GM12801 (cell line): Measurements from ENCODE around the gene KRTAP5-3.

Experiments
- TF ChIP-seq, protein P1 (sequence below): IDR thresholded peaks from one replicate; pipeline ENCODE4 v1.5.1; 2011; ENCODE audit warnings: control low read depth; ENCODE audit not compliant: insufficient read length; ENCODE audit errors: extremely low read depth

Gene KRTAP5-3

DNA sequence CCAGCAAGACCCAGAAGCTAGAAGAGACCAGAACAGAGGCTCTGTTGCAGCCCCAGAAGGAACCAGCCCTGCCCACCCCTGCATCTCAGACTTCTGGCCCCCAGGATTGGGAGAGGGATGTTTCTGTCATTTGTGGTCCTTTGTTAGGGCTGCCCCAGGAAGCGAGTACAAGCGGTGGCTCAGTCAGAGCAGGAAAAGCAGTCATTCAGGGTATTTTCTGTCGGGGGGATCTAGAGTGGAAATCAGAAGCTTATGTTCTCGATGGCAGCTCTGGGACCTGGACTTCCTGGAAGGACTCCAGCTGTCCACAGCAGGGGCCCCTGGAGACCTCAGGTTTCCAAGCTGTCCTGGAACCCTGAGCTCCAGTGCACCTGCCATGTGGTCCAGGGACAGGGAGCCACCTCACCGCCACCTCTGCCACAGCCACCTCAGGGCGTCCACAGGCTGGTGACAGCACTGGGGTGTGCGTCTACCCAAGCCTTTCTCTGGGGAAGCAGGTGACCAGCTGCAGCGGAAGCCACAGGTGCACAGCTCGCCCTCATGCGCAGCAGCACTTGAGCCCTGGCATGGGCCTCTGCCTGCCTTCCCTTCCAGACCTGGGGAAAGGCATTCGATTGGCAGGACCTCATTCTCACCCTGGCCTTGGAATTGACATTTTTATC lies 23.9 kb upstream of the KRTAP5-3 start:
- TF ChIP-seq, protein P1, sequence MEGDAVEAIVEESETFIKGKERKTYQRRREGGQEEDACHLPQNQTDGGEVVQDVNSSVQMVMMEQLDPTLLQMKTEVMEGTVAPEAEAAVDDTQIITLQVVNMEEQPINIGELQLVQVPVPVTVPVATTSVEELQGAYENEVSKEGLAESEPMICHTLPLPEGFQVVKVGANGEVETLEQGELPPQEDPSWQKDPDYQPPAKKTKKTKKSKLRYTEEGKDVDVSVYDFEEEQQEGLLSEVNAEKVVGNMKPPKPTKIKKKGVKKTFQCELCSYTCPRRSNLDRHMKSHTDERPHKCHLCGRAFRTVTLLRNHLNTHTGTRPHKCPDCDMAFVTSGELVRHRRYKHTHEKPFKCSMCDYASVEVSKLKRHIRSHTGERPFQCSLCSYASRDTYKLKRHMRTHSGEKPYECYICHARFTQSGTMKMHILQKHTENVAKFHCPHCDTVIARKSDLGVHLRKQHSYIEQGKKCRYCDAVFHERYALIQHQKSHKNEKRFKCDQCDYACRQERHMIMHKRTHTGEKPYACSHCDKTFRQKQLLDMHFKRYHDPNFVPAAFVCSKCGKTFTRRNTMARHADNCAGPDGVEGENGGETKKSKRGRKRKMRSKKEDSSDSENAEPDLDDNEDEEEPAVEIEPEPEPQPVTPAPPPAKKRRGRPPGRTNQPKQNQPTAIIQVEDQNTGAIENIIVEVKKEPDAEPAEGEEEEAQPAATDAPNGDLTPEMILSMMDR = no peak

DNA sequence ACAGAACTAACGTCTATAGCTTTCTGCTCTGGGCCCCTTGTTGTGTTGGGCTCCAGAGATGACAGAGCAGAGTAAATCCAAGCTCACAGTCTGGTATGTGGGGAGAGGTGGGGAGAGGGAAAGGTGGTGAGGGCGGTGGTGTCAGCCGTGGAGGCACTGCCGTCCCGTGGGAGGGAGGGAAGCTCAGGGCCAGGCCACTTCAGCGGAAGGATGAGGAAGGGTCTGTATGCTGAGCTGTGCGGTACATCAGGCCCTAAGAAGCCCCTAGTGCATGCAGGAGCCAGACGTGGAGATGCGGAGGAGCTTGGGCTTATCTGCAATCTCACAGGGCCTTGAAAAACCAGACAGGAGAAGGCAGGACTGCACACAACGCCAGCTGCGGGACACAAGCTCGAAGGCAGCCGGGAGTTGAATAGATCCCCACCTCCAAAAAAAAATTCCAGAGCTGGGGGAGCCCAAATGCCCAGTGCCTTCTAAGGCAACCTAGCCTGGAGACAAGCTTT lies 22.9 kb upstream of the KRTAP5-3 start:
- TF ChIP-seq, protein P1 = no peak

DNA sequence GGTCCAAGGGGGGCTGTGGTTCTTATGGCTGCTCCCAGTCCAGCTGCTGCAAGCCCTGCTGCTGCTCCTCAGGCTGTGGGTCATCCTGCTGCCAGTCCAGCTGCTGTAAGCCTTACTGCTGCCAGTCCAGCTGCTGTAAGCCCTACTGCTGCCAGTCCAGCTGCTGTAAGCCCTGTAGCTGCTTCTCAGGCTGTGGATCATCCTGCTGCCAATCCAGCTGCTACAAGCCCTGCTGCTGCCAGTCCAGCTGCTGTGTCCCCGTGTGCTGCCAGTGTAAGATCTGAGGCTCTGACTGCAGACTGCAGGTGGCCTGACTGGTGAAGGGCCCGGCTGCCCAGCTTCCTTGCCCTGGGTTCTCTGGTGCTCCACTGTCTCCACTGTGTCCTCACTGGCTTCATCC lies 22.0 kb upstream of the KRTAP5-3 start:
- TF ChIP-seq, protein P1 = no peak

DNA sequence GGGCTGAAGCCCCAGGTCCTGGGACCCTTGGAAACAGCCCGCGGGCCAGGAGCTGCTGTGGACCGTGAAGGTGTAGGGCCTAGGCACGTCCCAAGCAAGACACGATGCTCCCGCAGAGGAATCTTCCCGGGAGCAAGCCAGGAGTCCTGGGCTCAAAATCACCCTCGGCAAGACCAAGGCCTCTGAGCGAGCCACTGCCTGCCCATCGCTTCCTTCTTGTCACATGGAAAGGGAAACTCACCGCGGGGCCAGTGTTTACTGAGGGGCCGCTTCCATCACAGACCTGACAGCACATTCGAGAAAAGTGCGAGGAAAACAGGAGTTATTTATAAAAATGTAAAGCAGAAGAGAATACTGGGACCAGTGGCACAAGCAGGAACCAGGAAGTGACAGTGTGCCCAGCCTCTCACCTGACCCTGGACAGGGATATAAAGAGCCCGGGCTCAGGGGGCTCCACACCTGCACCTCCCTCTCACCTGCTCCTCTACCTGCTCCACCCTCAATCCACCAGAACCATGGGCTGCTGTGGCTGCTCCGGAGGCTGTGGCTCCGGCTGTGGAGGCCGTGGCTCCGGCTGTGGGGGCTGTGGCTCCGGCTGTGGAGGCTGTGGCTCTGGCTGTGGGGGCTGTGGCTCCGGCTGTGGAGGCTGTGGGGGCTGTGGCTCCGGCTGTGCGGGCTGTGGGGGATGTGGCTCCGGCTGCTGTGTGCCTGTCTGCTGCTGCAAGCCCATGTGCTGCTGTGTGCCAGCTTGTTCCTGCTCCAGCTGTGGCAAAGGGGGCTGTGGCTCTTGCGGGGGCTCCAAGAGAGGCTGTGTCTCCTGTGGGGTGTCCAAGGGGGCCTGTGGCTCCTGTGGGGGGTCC lies 21.3 kb upstream of the KRTAP5-3 start, which contains the start of gene KRTAP5-5:
Gene KRTAP5-5, plus strand, starts transcription at position 450 of the 860 bp plus-strand sequence. Its CDS starts 66 bp downstream, at position 516.
- TF ChIP-seq, protein P1 = no peak

DNA sequence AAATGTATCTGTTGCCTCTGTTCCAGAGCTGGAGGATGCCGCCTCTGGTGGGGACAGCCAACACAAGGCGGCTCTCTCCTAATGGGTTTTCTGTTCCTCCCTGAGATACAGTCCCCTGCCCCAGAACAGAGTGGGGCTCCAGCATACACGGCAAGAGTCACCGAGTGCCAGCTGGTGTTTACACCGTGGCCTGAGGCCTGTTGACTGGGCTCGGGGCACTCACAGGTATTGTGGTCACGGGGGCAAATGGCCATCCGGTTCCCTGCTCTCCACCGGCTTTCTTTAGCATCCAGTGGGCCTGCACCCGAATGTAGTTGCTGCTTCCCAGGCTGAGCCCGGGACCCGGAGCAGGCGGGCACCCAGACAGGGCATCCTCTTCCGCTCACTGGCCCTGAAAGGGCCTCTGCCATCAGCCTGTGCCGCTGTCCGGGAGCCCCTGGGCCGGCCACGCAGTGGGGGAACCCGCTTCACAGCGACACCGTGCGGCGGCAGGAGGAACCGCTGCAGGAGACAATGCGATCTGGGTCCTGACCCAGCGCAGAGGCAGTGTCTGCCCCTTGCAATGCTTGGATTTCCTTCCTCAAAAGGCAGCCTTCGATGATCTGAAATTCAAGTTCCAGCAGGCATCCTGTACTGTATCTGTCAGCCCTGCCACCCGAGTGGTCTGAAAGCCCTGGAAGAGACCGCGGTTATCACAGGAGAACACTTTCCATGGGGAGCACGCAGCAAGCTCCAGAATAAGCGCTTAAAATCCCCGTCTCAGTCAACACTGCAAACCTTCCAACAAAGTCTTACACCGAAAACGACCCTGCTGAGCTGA lies 20.5 kb upstream of the KRTAP5-3 start:
- TF ChIP-seq, protein P1 = peak; percentile 35

DNA sequence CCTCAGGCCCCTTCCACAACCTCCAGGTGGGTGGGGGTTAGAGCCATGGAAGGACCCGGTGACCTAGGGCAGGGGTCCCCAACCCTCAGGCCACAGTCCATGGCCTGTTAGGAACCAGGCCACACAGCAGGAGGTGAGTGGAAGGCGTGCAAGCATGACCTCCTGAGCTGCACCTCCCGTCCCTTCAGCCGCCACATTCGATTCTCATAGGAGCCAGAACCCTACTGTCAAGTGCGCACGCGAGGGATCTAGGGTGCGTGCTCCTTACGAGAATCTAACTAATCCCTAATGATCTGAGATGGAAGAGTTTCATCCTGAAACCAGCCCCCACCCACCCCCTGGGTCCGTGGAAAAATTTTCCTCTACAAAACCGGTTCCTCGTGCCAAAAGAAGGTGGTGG lies 17.3 kb upstream of the KRTAP5-3 start:
- TF ChIP-seq, protein P1 = no peak

DNA sequence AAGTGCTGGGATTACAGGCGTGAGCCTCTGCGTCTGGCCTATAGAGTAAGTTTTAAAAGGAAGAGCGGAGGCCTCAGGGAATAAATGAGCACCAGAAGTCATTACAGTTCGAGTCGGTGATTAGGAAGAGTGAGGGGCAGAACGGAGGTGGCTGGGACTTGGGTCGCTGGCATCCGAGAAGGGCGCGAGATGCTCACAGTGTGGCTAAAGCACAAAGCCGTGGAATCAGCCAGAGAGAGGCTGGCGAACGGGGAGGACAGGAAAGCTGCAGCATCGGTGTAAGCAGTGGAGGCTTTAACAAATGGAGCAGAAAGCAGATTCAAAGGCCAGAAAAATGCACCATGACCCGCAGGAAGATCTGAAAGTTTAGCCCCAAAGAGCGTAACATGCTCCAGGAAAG lies 16.4 kb upstream of the KRTAP5-3 start:
- TF ChIP-seq, protein P1 = no peak
